ENCODE results near the gene CORO7.
A peak's percentile ranks its signal among the peaks of the same experiment; 100 is the strongest.

The CORO7 gene

GRCh38 chr16:4393240-4393600 is 23.2 kb downstream of the CORO7 start:
- no peaks in the 10 kb centered on the region for H3K9me3 ChIP-seq (ENCODE audit: severe bottlenecking)
- DNase-seq: no peak
- no peaks in the 10 kb centered on the region for H3K27me3 ChIP-seq (ENCODE audit: insufficient read depth, low read depth, severe bottlenecking)
- no peak overlapping the region for H3K27ac ChIP-seq
- H3K36me3 ChIP-seq: no peaks in the 10 kb centered on the region; the same call in 1 of the 2 replicates
- no peak overlapping the region for H3K4me3 ChIP-seq (ENCODE audit: low read depth, low read length)
- no peak for TF ChIP-seq CTCF (IDR thresholded peaks at IDR 0.05; ENCODE audit: low read depth, low read length)

- no peak for DNase-seq
- Histone ChIP-seq H3K36me3 (no peaks in the 10 kb centered on the region; the same call in 1 of the 2 replicates), H3K4me3 (ENCODE audit: low read depth, low read length) (no peak overlapping the region), H3K27ac (no peak overlapping the region), H3K9me3 (ENCODE audit: severe bottlenecking) (no peaks in the 10 kb centered on the region), H3K27me3 (ENCODE audit: insufficient read depth, low read depth, severe bottlenecking) (no peaks in the 10 kb centered on the region)
- no peak for TF ChIP-seq CTCF (IDR thresholded peaks at IDR 0.05; ENCODE audit: low read depth, low read length)
These were observed 23.8 kb downstream of the CORO7 start for GRCh38 chr16:4392382-4393239.

GRCh38 chr16:4391631-4392381 is 24.6 kb downstream of the CORO7 start:
- DNase-seq: no peak
- TF ChIP-seq CTCF (IDR thresholded peaks at IDR 0.05; ENCODE audit: low read depth, low read length): no peak
- no peaks in the 10 kb centered on the region; the same call in 1 of the 2 replicates for H3K36me3 ChIP-seq
- no peaks in the 10 kb centered on the region for H3K27me3 ChIP-seq (ENCODE audit: insufficient read depth, low read depth, severe bottlenecking)
- no peaks in the 10 kb centered on the region for H3K9me3 ChIP-seq (ENCODE audit: severe bottlenecking)
- H3K4me3 ChIP-seq (ENCODE audit: low read depth, low read length): no peak overlapping the region
- no peak overlapping the region for H3K27ac ChIP-seq

GRCh38 chr16:4390266-4391260 is 25.8 kb downstream of the CORO7 start:
- no peaks in the 10 kb centered on the region; the same call in 1 of the 2 replicates for H3K36me3 ChIP-seq
- no peak overlapping the region for H3K27ac ChIP-seq
- H3K9me3 ChIP-seq (ENCODE audit: severe bottlenecking): no peaks in the 10 kb centered on the region
- TF ChIP-seq CTCF (IDR thresholded peaks at IDR 0.05; ENCODE audit: low read depth, low read length): 0 out of 2 replicates have a peak, but pooled peaks have one; percentile 15
- no peak overlapping the region for H3K4me3 ChIP-seq (ENCODE audit: low read depth, low read length)
- no peak for DNase-seq
- H3K27me3 ChIP-seq (ENCODE audit: insufficient read depth, low read depth, severe bottlenecking): no peaks in the 10 kb centered on the region
